H9 (cell line): ENCODE measurements around the gene IDI2. TPM values are rescaled to one million over a fixed set of nuclear protein-coding genes. Genes with fewer than 3 reads are reported as not detected.

Source experiments
- DNase-seq: peaks from one replicate; pipeline ENCODE4 v3.0.0-alpha.2; 2017
- H2AFZ ChIP-seq: one replicate; pipeline ENCODE4 v1.6.1; 2013; ENCODE audit warnings: mild to moderate bottlenecking, low read length, control low read depth, moderate library complexity
- H2AK5ac ChIP-seq: 2 replicates; pipeline ENCODE4 v1.6.1; 2013; ENCODE audit warnings: low read length, control low read depth, mixed read lengths; ENCODE audit not compliant: insufficient read length
- H2BK120ac ChIP-seq: one replicate; pipeline ENCODE4 v1.6.1; 2013; ENCODE audit warnings: low read depth, mild to moderate bottlenecking, low read length, control low read depth, inconsistent platforms; ENCODE audit not compliant: poor library complexity, severe bottlenecking
- H2BK12ac ChIP-seq: 2 replicates; pipeline ENCODE4 v1.6.1; 2013; ENCODE audit warnings: low read length, control low read depth, mixed read lengths, low read depth; ENCODE audit not compliant: insufficient read length
- H2BK15ac ChIP-seq: 2 replicates; pipeline ENCODE4 v1.6.1; 2013; ENCODE audit warnings: low read depth, low read length, control low read depth
- H2BK20ac ChIP-seq: one replicate; pipeline ENCODE4 v1.6.1; 2013; ENCODE audit warnings: low read depth, mild to moderate bottlenecking, low read length, control low read depth, inconsistent platforms; ENCODE audit not compliant: poor library complexity, severe bottlenecking
- H2BK5ac ChIP-seq: 2 replicates; pipeline ENCODE4 v1.6.1; 2013; ENCODE audit warnings: low read length, control low read depth, mixed read lengths; ENCODE audit not compliant: insufficient read length
- H3K14ac ChIP-seq: 2 replicates; pipeline ENCODE4 v1.6.1; 2013; ENCODE audit warnings: low read length, control low read depth; ENCODE audit not compliant: insufficient read depth
- H3K18ac ChIP-seq: 2 replicates; pipeline ENCODE4 v1.6.1; 2013; ENCODE audit warnings: low read depth, mild to moderate bottlenecking, mixed read lengths, low read length, control low read depth; ENCODE audit not compliant: insufficient read length
- H3K23ac ChIP-seq: 2 replicates; pipeline ENCODE4 v1.6.1; 2013; ENCODE audit warnings: low read length, control low read depth, mixed read lengths, low read depth; ENCODE audit not compliant: insufficient read length
- H3K23me2 ChIP-seq: 2 replicates; pipeline ENCODE4 v1.6.1; 2013; ENCODE audit warnings: low read depth, mild to moderate bottlenecking, mixed read lengths, low read length, control low read depth; ENCODE audit not compliant: insufficient read length, poor library complexity, severe bottlenecking
- H3K27ac ChIP-seq: 2 replicates; pipeline ENCODE4 v1.5.1; 2013; ENCODE audit warnings: low read length, control low read depth, mixed read lengths, low read depth; ENCODE audit not compliant: insufficient read length
- H3K27me3 ChIP-seq: 2 replicates; pipeline ENCODE4 v1.6.1; 2013; ENCODE audit warnings: low read length, control low read depth, inconsistent platforms; ENCODE audit not compliant: insufficient read depth
- H3K4ac ChIP-seq: 2 replicates; pipeline ENCODE4 v1.6.1; 2013; ENCODE audit warnings: low read depth, mild to moderate bottlenecking, control low read depth, inconsistent platforms, low read length, moderate library complexity
- H3K4me1 ChIP-seq: 2 replicates; pipeline ENCODE4 v1.6.1; 2013; ENCODE audit warnings: low read length, control low read depth, inconsistent platforms; ENCODE audit not compliant: insufficient read depth
- H3K4me2 ChIP-seq: 2 replicates; pipeline ENCODE4 v1.6.1; 2013; ENCODE audit warnings: low read length, control low read depth, mixed read lengths; ENCODE audit not compliant: insufficient read length, insufficient read depth
- H3K56ac ChIP-seq: 2 replicates; pipeline ENCODE4 v1.6.1; 2013; ENCODE audit warnings: low read depth, mild to moderate bottlenecking, mixed read lengths, low read length, control low read depth; ENCODE audit not compliant: insufficient read length
- H3K79me1 ChIP-seq: 2 replicates; pipeline ENCODE4 v1.6.1; 2013; ENCODE audit warnings: low read depth, mild to moderate bottlenecking, moderate library complexity, low read length, control low read depth, inconsistent platforms; ENCODE audit not compliant: insufficient read depth, poor library complexity, severe bottlenecking
- H3K79me2 ChIP-seq: 2 replicates; pipeline ENCODE4 v1.6.1; 2013; ENCODE audit warnings: low read length, control low read depth, inconsistent platforms; ENCODE audit not compliant: insufficient read depth
- H3K9ac ChIP-seq: 2 replicates; pipeline ENCODE4 v1.6.1; 2013; ENCODE audit warnings: low read length, control low read depth, mixed read lengths; ENCODE audit not compliant: insufficient read length; ENCODE audit errors: extremely low read depth
- H3K9me3 ChIP-seq: one replicate; pipeline ENCODE4 v1.6.1; 2013; ENCODE audit warnings: low read depth, low read length, inconsistent platforms; ENCODE audit not compliant: control insufficient read depth
- H3T11ph ChIP-seq: one replicate; pipeline ENCODE4 v1.6.1; 2013; ENCODE audit warnings: mild to moderate bottlenecking, low read length, control low read depth, inconsistent platforms
- H4K20me1 ChIP-seq: one replicate; pipeline ENCODE4 v1.6.1; 2013; ENCODE audit not compliant: control insufficient read depth, insufficient read length, insufficient read depth
- H4K5ac ChIP-seq: 2 replicates; pipeline ENCODE4 v1.6.1; 2013; ENCODE audit warnings: low read depth, mild to moderate bottlenecking, mixed read lengths, low read length, control low read depth; ENCODE audit not compliant: insufficient read length
- H4K8ac ChIP-seq: replicated peaks from 2 replicates; pipeline ENCODE4 v1.6.1; 2013; ENCODE audit warnings: low read length, control low read depth, mixed read lengths, low read depth; ENCODE audit not compliant: insufficient read length
- H4K91ac ChIP-seq: 2 replicates; pipeline ENCODE4 v1.6.1; 2013; ENCODE audit warnings: low read depth, mild to moderate bottlenecking, moderate library complexity, mixed read lengths, low read length, control low read depth; ENCODE audit not compliant: insufficient read length
- H3K27ac Mint-ChIP-seq, 3 experiments: 2 replicates in 2 of 3; 3 replicates in 1 of 3; pipeline ENCODE4 v1.8.0; 2020 to 2021; ENCODE audit warnings: mixed read lengths in 3 of 3, mild to moderate bottlenecking in 1 of 3, moderate library complexity in 1 of 3
- H3K27me3 Mint-ChIP-seq: 2 replicates; pipeline ENCODE4 v1.8.0; 2021; ENCODE audit warnings: low read depth, mild to moderate bottlenecking, moderate library complexity, mixed read lengths
- H3K36me3 Mint-ChIP-seq, 3 experiments: 2 replicates in 2 of 3; 3 replicates in 1 of 3; pipeline ENCODE4 v1.8.0; 2020 to 2021; ENCODE audit warnings: low read depth in 3 of 3, mixed read lengths in 3 of 3; ENCODE audit not compliant: insufficient read depth in 1 of 3
- H3K4me1 Mint-ChIP-seq, 2 experiments: 2 replicates each; pipeline ENCODE4 v1.8.0; 2020; ENCODE audit warnings: mixed read lengths in 2 of 2
- H3K4me3 Mint-ChIP-seq, 2 experiments: 2 replicates in 1 of 2; 3 replicates in 1 of 2; pipeline ENCODE4 v1.8.0; 2020 to 2021; ENCODE audit warnings: mild to moderate bottlenecking in 2 of 2, mixed read lengths in 2 of 2, moderate library complexity in 1 of 2
- H3K9me3 Mint-ChIP-seq, 2 experiments: 2 replicates in 1 of 2; 3 replicates in 1 of 2; pipeline ENCODE4 v1.8.0; 2020; ENCODE audit warnings: mild to moderate bottlenecking in 2 of 2, mixed read lengths in 2 of 2, moderate library complexity in 1 of 2
- CTCF ChIP-seq: fragments of 200-600 bp; sonication (generic); conservative IDR thresholded peaks from 3 replicates; pipeline ENCODE4 v1.8.0; 2021; ENCODE audit warnings: antibody characterized with exemption, mild to moderate bottlenecking
- WGBS: extraction: QIAGEN DNeasy Blood & Tissue Kit; methylation state at CpG from one replicate; pipeline ENCODE4 v1.1.7; 2013; ENCODE audit warnings: missing lambda C conversion rate, low lambda C conversion rate, mixed read lengths; ENCODE audit not compliant: insufficient read length; ENCODE audit errors: extremely low coverage; 5-methylcytosine and 5-hydroxymethylcytosine counted together
- total RNA-seq: library from RNA; stranded (reverse); gene quantifications from 2 replicates; pipeline ENCODE4 v1.2.1, GENCODE V29; 2021

The IDI2 gene
- total RNA-seq, 1 experiment from 2014 or later = not detected

GRCh38 chr10:1041514-1041913 is 15.9 kb upstream of the IDI2 start:
- Histone ChIP-seq H3K23me2 (no peaks in the 10 kb centered on the region), H2BK12ac (no peak overlapping the region), H3K9me3 (no peaks in the 10 kb centered on the region), H3K4ac (no peak overlapping the region), H2BK120ac (no peak overlapping the region), H3K79me2 (peaks cover 17% of the 10 kb centered on the region), H3K14ac (no peak overlapping the region), H3T11ph (no peak overlapping the region), H3K27me3 (no peaks in the 10 kb centered on the region), H4K91ac (no peak overlapping the region), H2BK5ac (no peak overlapping the region), H4K20me1 (no peaks in the 10 kb centered on the region), H3K56ac (no peak overlapping the region), H3K4me1 (no peaks in the 10 kb centered on the region; the same call in 1 of the 2 replicates), H3K23ac (no peak overlapping the region), H2BK15ac (no peak overlapping the region), H3K27ac (no peak overlapping the region), H2BK20ac (no peak overlapping the region), H4K5ac (no peak overlapping the region), H4K8ac (no peak overlapping the region), H3K79me1 (no peaks in the 10 kb centered on the region), H2AK5ac (no peak overlapping the region), H3K9ac (no peak overlapping the region), H3K18ac (no peak overlapping the region), H2AFZ (no peak overlapping the region), H3K4me2 (no peak overlapping the region)
- Mint-ChIP-seq H3K27ac (0 out of 7 replicates have a peak overlapping the region, but pooled peaks of 1 of the 3 experiments have one; percentile 32), H3K4me1 (peaks cover 13 to 16% of the 10 kb centered on the region in 2 experiments), H3K9me3 (no peaks in the 10 kb centered on the region; a peak in 2 of 5 replicates), H3K36me3 (peaks cover 24 to 58% (median 50%) of the 10 kb centered on the region in 3 experiments; a peak in 6 of 7 replicates), H3K4me3 (no peak overlapping the region), H3K27me3 (no peaks in the 10 kb centered on the region)
- WGBS = no CpG with 5 or more reads among the region's 9 CpGs
- TF ChIP-seq CTCF = no peak
- no peak for DNase-seq
